Calu3 (cell line): ENCODE results near the gene CCK. TPM values are rescaled to one million over a fixed set of nuclear protein-coding genes. Genes with fewer than 3 reads are reported as not detected.

Experiments used
- Bru-seq: library from RNA; stranded (reverse); fragments of 400-500 nt; gene quantifications from one replicate; lab custom pipeline; 2021; lab: Mats Ljungman, UMichigan
- BruChase-seq, 2 experiments: library from RNA; stranded (reverse); fragments of 400-500 nt; gene quantifications; one replicate each; lab custom pipeline; 2021; lab: Mats Ljungman, UMichigan
- BruUV-seq: library from RNA; stranded (reverse); fragments of 400-500 nt; replicated peaks from 2 replicates; lab custom pipeline; 2021; lab: Mats Ljungman, UMichigan
- CTCF ChIA-PET: fragments of 300-600 bp; sonication (Branson Sonifier 250); formaldehyde crosslinking; loops from one replicate; lab custom pipeline; 2022; ENCODE audit warnings: antibody characterized with exemption; lab: Charles Lee
- DNase-seq: peaks from one replicate; pipeline ENCODE4 v3.0.0; 2022
- H3K27ac Mint-ChIP-seq: one replicate; pipeline ENCODE4 v1.8.0; 2022; ENCODE audit warnings: mixed read lengths; ENCODE audit not compliant: unreplicated experiment
- H3K27me3 Mint-ChIP-seq: one replicate; pipeline ENCODE4 v1.8.0; 2022; ENCODE audit warnings: mixed read lengths; ENCODE audit not compliant: unreplicated experiment
- H3K36me3 Mint-ChIP-seq: one replicate; pipeline ENCODE4 v1.8.0; 2022; ENCODE audit warnings: mild to moderate bottlenecking, moderate library complexity, mixed read lengths; ENCODE audit not compliant: insufficient read depth, unreplicated experiment
- H3K4me1 Mint-ChIP-seq: one replicate; pipeline ENCODE4 v1.8.0; 2022; ENCODE audit warnings: mild to moderate bottlenecking, low read depth, mixed read lengths; ENCODE audit not compliant: unreplicated experiment
- H3K4me3 Mint-ChIP-seq: one replicate; pipeline ENCODE4 v1.8.0; 2022; ENCODE audit warnings: mild to moderate bottlenecking, low read depth, moderate library complexity, mixed read lengths; ENCODE audit not compliant: unreplicated experiment
- H3K9me3 Mint-ChIP-seq: one replicate; pipeline ENCODE4 v1.8.0; 2022; ENCODE audit warnings: low read depth, mixed read lengths; ENCODE audit not compliant: unreplicated experiment
- CTCF ChIP-seq: fragments of 200-600 bp; IDR thresholded peaks from one replicate; pipeline ENCODE4 v1.8.0; 2022; ENCODE audit warnings: antibody characterized with exemption; ENCODE audit not compliant: unreplicated experiment
- intact Hi-C: fragments of 100-400 bp; cut with micrococcal nuclease; formaldehyde crosslinking; loops from one replicate; pipeline ENCODE4 v1.10.0; 2022; ENCODE audit not compliant: unreplicated experiment
- long read RNA-seq: library from polyadenylated mRNA; stranded (forward); transcript quantifications from one replicate; pipeline ENCODE4 v2.0.0, GENCODE V29; 2022
- total RNA-seq: library from RNA; stranded (reverse); gene quantifications from 2 replicates; pipeline ENCODE4 v1.2.3, GENCODE V29; 2022

CCK gene, protein sequence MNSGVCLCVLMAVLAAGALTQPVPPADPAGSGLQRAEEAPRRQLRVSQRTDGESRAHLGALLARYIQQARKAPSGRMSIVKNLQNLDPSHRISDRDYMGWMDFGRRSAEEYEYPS
- total RNA-seq (not detected in 2 replicates), Bru-seq, nascent RNA (not detected), BruChase-seq, experiment 1, labeled RNA remaining after a 6-hour chase (not detected), BruChase-seq, experiment 2, labeled RNA remaining after a 2-hour chase (not detected)
- long read RNA-seq, partial matches to known transcripts: 0 of 1 reads
- long read RNA-seq, other reads (novel, unspliced or antisense): 0 of 1 reads

DNA sequence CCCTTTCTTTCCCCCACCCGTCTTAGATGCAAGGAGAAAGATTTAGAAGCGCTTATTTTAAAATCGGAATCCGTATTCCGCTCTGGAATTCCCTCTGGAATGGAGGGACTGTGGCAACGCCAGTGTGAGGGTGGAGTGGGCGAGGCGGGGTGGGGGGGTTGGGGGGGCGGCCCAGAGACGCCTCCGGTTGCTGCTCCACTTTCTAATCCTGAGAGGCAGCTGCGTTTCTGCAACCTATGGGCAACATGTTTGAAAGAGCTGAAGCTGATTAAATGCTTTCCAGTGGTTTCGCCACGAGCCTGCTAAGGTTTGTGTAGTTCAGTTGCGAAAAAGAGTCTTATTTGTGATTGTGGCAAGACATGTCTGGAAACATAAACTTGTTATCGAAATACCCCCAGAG lies at the start of gene CCK:
CCK (minus strand) TSS at position 101 of the 400 bp plus-strand sequence. CDS start 2,555 bp downstream, outside the sequence.
- TF ChIP-seq CTCF: no peak
- no TSS peak for BruUV-seq
- DNase-seq: no peak
- CTCF ChIA-PET: interaction anchor here (0.7 kb wide), 2 partner anchors 8 to 12 kb away, joined by 4 to 6 read pairs; no protein-coding TSS in a partner anchor
- H3K27me3 Mint-ChIP-seq: peaks cover 78% of the 10 kb centered on the region
- no peaks in the 10 kb centered on the region for H3K9me3 Mint-ChIP-seq
- intact Hi-C loops: no loop called here
- no peaks in the 10 kb centered on the region for H3K36me3 Mint-ChIP-seq
- no peak within 1 kb of the TSS for H3K27ac Mint-ChIP-seq
- no peak within 1 kb of the TSS for H3K4me3 Mint-ChIP-seq
- no peaks in the 10 kb centered on the region for H3K4me1 Mint-ChIP-seq

- Mint-ChIP-seq H3K27ac (no peak overlapping the region), H3K4me1 (no peaks in the 10 kb centered on the region), H3K27me3 (peaks cover under 1% of the 10 kb centered on the region), H3K4me3 (no peak overlapping the region), H3K36me3 (no peaks in the 10 kb centered on the region), H3K9me3 (peaks cover 3% of the 10 kb centered on the region)
- intact Hi-C loops: no loop called here
- TF ChIP-seq CTCF: no peak
- DNase-seq: no peak
- CTCF ChIA-PET: no interaction called here
- no TSS peak for BruUV-seq
These were observed 48.4 kb upstream of the CCK start for GRCh38 chr3:42314411-42314810.

DNA sequence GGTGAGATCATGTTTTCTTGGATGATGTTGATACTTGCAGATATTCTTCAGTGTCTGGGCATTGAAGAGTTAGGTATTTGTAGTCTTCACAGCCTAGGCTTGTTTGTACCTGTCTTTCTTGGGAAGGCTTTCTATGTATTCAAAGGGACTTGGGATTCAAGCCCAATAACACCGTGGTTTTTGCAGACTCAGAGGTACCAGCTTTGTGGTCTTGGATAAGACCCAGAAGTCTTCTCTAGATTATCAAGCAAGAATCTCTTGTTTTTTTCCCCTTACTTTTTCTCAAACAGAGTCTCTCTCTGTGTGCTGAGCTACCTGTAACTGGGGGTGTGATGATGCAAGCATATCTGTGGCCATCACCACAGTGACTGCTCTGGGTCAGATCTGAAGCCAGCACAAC lies 42.7 kb upstream of the CCK start:
- DNase-seq: no peak
- no peaks in the 10 kb centered on the region for H3K4me1 Mint-ChIP-seq
- H3K4me3 Mint-ChIP-seq: no peak overlapping the region
- CTCF ChIA-PET: no interaction called here
- intact Hi-C loops: no loop called here
- H3K27me3 Mint-ChIP-seq: peaks cover 36% of the 10 kb centered on the region
- H3K9me3 Mint-ChIP-seq: peaks cover 3% of the 10 kb centered on the region
- no TSS peak for BruUV-seq
- no peaks in the 10 kb centered on the region for H3K36me3 Mint-ChIP-seq
- no peak for TF ChIP-seq CTCF
- no peak overlapping the region for H3K27ac Mint-ChIP-seq

DNA sequence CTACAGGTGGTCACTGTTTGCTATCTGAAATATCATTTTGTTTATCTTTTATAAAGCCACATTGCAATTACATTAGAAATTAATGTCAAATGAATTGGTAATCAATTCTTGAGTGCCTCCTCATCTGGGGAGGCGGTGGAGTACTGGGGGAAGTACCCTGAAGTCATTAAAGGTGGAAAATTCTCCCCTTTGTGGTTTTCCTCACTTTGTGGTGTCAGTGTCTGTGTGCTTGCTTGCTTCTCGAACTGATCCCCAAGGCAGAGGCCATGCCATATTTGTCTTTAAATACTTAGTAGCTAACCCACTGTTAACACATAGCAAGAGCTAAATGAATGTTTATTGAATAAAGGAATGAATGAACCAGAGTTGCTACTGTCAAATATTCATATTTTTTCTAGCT lies 40.5 kb upstream of the CCK start:
- H3K27me3 Mint-ChIP-seq: peaks cover 57% of the 10 kb centered on the region
- H3K9me3 Mint-ChIP-seq: no peaks in the 10 kb centered on the region
- DNase-seq: no peak
- intact Hi-C loops: no loop called here
- no peak for TF ChIP-seq CTCF
- H3K27ac Mint-ChIP-seq: no peak overlapping the region
- H3K4me3 Mint-ChIP-seq: no peak overlapping the region
- BruUV-seq: no TSS peak
- CTCF ChIA-PET: interaction anchor here (0.6 kb wide), 1 partner anchor 38 kb away, joined by 3 read pairs; no protein-coding TSS in a partner anchor
- no peaks in the 10 kb centered on the region for H3K36me3 Mint-ChIP-seq
- H3K4me1 Mint-ChIP-seq: no peaks in the 10 kb centered on the region
